PC-3 (cell line): ENCODE data around the gene IARS2. TPM values are rescaled to one million over a fixed set of nuclear protein-coding genes. Genes with fewer than 3 reads are reported as not detected.

Experiments used
- ATAC-seq: fragments of 200-7000 bp; cut with Tn5 transposase; 2 replicates; pipeline ENCODE4 v1.9.1; 2020; ENCODE audit warnings: mild to moderate bottlenecking, moderate library complexity
- BruUV-seq: library from RNA; stranded (reverse); fragments of 400-500 nt; replicated peaks from 2 replicates; lab custom pipeline; 2021; lab: Mats Ljungman, UMichigan
- CTCF ChIA-PET: fragments of 300-600 bp; sonication (Branson Sonifier 250); formaldehyde crosslinking; loops from one replicate; lab custom pipeline; 2022; ENCODE audit warnings: antibody characterized with exemption; lab: Charles Lee
- POLR2A ChIA-PET: fragments of 300-600 bp; sonication (Branson Sonifier 250); formaldehyde crosslinking; loops from one replicate; lab custom pipeline; 2022; ENCODE audit warnings: antibody characterized with exemption; ENCODE audit not compliant: unreplicated experiment; lab: Charles Lee
- DNase-seq: peaks from one replicate; pipeline ENCODE4 v3.0.0-alpha.2; 2015
- H2AFZ ChIP-seq: fragments of 300-600 bp; sonication (generic); 2 replicates; pipeline ENCODE4 v1.6.0; 2016; ENCODE audit warnings: antibody characterized with exemption, low read length
- H3F3A ChIP-seq: fragments of 300-600 bp; sonication (generic); one replicate; pipeline ENCODE4 v1.6.0; 2017; ENCODE audit warnings: antibody characterized with exemption, low read length, control low read depth, mild to moderate bottlenecking; ENCODE audit not compliant: unreplicated experiment
- H3K27ac ChIP-seq: fragments of 300-600 bp; sonication (generic); 2 replicates; pipeline ENCODE4 v1.5.1; 2016; ENCODE audit warnings: mild to moderate bottlenecking, low read length
- H3K27me3 ChIP-seq: fragments of 300-600 bp; sonication (generic); 2 replicates; pipeline ENCODE4 v1.6.1; 2016; ENCODE audit warnings: low read length, mixed read lengths
- H3K36me3 ChIP-seq: fragments of 300-600 bp; sonication (generic); 2 replicates; pipeline ENCODE4 v1.6.1; 2016; ENCODE audit warnings: low read depth, mixed run types, low read length, mixed read lengths
- H3K4me1 ChIP-seq: fragments of 300-600 bp; sonication (generic); 2 replicates; pipeline ENCODE4 v1.5.1; 2016; ENCODE audit warnings: low read length; ENCODE audit not compliant: insufficient read depth
- H3K4me2 ChIP-seq: fragments of 300-600 bp; sonication (generic); 2 replicates; pipeline ENCODE4 v1.6.0; 2016; ENCODE audit warnings: low read length
- H3K4me3 ChIP-seq: fragments of 300-600 bp; sonication (generic); 2 replicates; pipeline ENCODE4 v1.5.1; 2016; ENCODE audit warnings: mild to moderate bottlenecking, low read length, mixed read lengths
- H3K79me2 ChIP-seq: fragments of 300-600 bp; sonication (generic); 2 replicates; pipeline ENCODE4 v1.6.1; 2017; ENCODE audit warnings: low read length, mixed read lengths
- H3K9ac ChIP-seq: fragments of 300-600 bp; sonication (generic); 2 replicates; pipeline ENCODE4 v1.6.0; 2016; ENCODE audit warnings: mild to moderate bottlenecking, low read length
- H3K9me2 ChIP-seq: fragments of 300-600 bp; sonication (generic); replicated peaks from 2 replicates; pipeline ENCODE4 v1.6.1; 2016; ENCODE audit warnings: mixed run types, low read length, mixed read lengths
- H3K9me3 ChIP-seq: fragments of 300-600 bp; sonication (generic); 2 replicates; pipeline ENCODE4 v1.6.1; 2016; ENCODE audit warnings: low read length, mixed read lengths
- H4K20me1 ChIP-seq: fragments of 300-600 bp; sonication (generic); 2 replicates; pipeline ENCODE4 v1.6.1; 2016; ENCODE audit warnings: low read length, mixed read lengths
- CTCF ChIP-seq: fragments of 300-600 bp; sonication (generic); conservative IDR thresholded peaks from 2 replicates; pipeline ENCODE4 v1.5.1; 2017; ENCODE audit warnings: antibody characterized with exemption, low read depth, mild to moderate bottlenecking, low read length
- EZH2 ChIP-seq: fragments of 300-600 bp; sonication (generic); IDR thresholded peaks from one replicate; pipeline ENCODE4 v1.6.1; 2017; ENCODE audit warnings: antibody characterized with exemption, mild to moderate bottlenecking, low read length; ENCODE audit not compliant: unreplicated experiment
- EZH2phosphoT487 ChIP-seq: fragments of 300-600 bp; sonication (generic); IDR thresholded peaks from 2 replicates; pipeline ENCODE4 v1.6.1; 2018; ENCODE audit warnings: mild to moderate bottlenecking, antibody characterized with exemption, low read length, borderline replicate concordance
- intact Hi-C: fragments of 100-400 bp; cut with micrococcal nuclease; formaldehyde crosslinking; loops from 2 replicates; pipeline ENCODE4 v1.9.0; 2023
- total RNA-seq: library from RNA; depleted of rRNA; stranded (reverse); fragments of >200 nt; gene quantifications from 2 replicates; pipeline ENCODE4 v1.2.3, GENCODE V29; 2014

Gene IARS2
- total RNA-seq, 1 experiment from 2014 or later = 152 TPM

GRCh38 chr1:220123066-220123465 is 29.1 kb downstream of the IARS2 start:
- intact Hi-C loops = no loop called here
- ATAC-seq (no peak), DNase-seq (no peak)
- H3K9me2 ChIP-seq = no peaks in the 10 kb centered on the region
- no peak overlapping the region for H3K9ac ChIP-seq
- POLR2A ChIA-PET = no interaction called here
- H3K27ac ChIP-seq = no peak overlapping the region
- H4K20me1 ChIP-seq = no peaks in the 10 kb centered on the region
- TF ChIP-seq EZH2phosphoT487 (no peak), CTCF (no peak), EZH2 (no peak)
- no peaks in the 10 kb centered on the region for H3K9me3 ChIP-seq
- no peaks in the 10 kb centered on the region for H3K27me3 ChIP-seq
- H3K36me3 ChIP-seq = peaks cover 13% of the 10 kb centered on the region; the same call in 1 of the 2 replicates
- no peaks in the 10 kb centered on the region for H3K79me2 ChIP-seq
- H3K4me3 ChIP-seq = no peak overlapping the region
- H2AFZ ChIP-seq = no peak overlapping the region
- no peaks in the 10 kb centered on the region for H3F3A ChIP-seq
- no peaks in the 10 kb centered on the region for H3K4me1 ChIP-seq
- H3K4me2 ChIP-seq = no peak overlapping the region
- BruUV-seq = no TSS peak
- CTCF ChIA-PET = no interaction called here

- Histone ChIP-seq H3F3A (no peaks in the 10 kb centered on the region), H3K9me2 (no peaks in the 10 kb centered on the region), H3K4me1 (no peaks in the 10 kb centered on the region), H3K27me3 (no peaks in the 10 kb centered on the region), H3K36me3 (peaks cover 19% of the 10 kb centered on the region), H3K4me2 (no peak overlapping the region), H3K4me3 (no peak overlapping the region), H4K20me1 (no peaks in the 10 kb centered on the region), H3K9me3 (no peaks in the 10 kb centered on the region), H2AFZ (no peak overlapping the region), H3K79me2 (no peaks in the 10 kb centered on the region), H3K27ac (no peak overlapping the region), H3K9ac (no peak overlapping the region)
- peak; percentile 27 for DNase-seq
- ATAC-seq = 0 out of 2 replicates have a peak, but pooled peaks have one; percentile 35
- POLR2A ChIA-PET = no interaction called here
- CTCF ChIA-PET = interaction anchor here (0.5 to 0.7 kb wide), 2 partner anchors 135 to 468 kb away, joined by 3 to 4 read pairs; no protein-coding TSS in a partner anchor
- TF ChIP-seq EZH2 (no peak), EZH2phosphoT487 (no peak), CTCF (peak; percentile 59)
- no TSS peak for BruUV-seq
- intact Hi-C loops = no loop called here
Observed at GRCh38 chr1:220123889-220124288, 30.0 kb downstream of the IARS2 start.

GRCh38 chr1:220124542-220124941 is 30.6 kb downstream of the IARS2 start:
- H3K27me3 ChIP-seq = no peaks in the 10 kb centered on the region

More at GRCh38 chr1:220124542-220124941, 30.6 kb downstream of the IARS2 start:
- H3K9me2 ChIP-seq = no peaks in the 10 kb centered on the region
- H3K9me3 ChIP-seq = no peaks in the 10 kb centered on the region
- no peaks in the 10 kb centered on the region for H3K4me1 ChIP-seq
- no peak overlapping the region for H3K4me2 ChIP-seq
- no TSS peak for BruUV-seq
- no peaks in the 10 kb centered on the region for H4K20me1 ChIP-seq
- DNase-seq (no peak), ATAC-seq (no peak)
- intact Hi-C loops = no loop called here
- no peaks in the 10 kb centered on the region for H3F3A ChIP-seq
- no peaks in the 10 kb centered on the region for H3K79me2 ChIP-seq
- H3K27ac ChIP-seq = no peak overlapping the region
- TF ChIP-seq CTCF (no peak), EZH2phosphoT487 (no peak), EZH2 (no peak)
- H2AFZ ChIP-seq = no peak overlapping the region
- CTCF ChIA-PET = interaction anchor here (0.5 to 0.7 kb wide), 2 partner anchors 136 to 467 kb away, joined by 3 to 4 read pairs; no protein-coding TSS in a partner anchor
- POLR2A ChIA-PET = no interaction called here
- H3K9ac ChIP-seq = no peak overlapping the region
- H3K36me3 ChIP-seq = peaks cover 23% of the 10 kb centered on the region
- no peak overlapping the region for H3K4me3 ChIP-seq
